Measurements from ENCODE around the gene ENDOV. TPM values are rescaled to one million over a fixed set of nuclear protein-coding genes. Genes with fewer than 3 reads are reported as not detected.

Gene ENDOV
- total RNA-seq, 4 donors from 2014 or later, result 17.1 to 47.8 (median 19.3) TPM

DNA sequence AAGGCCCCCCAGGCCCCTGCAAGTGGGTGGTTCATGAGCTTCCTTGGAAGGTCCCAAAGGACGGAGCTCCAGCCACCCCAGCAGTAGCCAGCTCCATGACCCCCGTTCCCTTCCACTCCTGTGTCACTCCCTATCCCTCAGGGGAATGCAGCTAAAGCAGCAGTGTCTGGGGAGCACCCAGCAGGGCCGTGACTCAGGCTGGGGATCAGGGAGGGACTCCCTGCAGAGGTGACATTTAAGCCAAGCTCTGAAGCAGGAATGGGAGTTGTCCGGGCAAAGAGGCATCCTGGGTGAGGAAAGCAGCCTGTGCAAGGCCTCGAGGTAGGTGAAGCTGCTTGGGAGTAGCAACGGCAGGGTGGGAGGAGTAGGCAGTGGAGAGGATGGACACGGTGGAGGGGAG lies 72.5 kb downstream of the ENDOV start:
- Histone ChIP-seq H3K36me3 (no peaks in the 10 kb centered on the region), H3K27me3 (peaks cover 66% of the 10 kb centered on the region), H3K4me1 (no peaks in the 10 kb centered on the region), H3K9me3 (no peaks in the 10 kb centered on the region), H3K27ac (no peak overlapping the region), H3K4me3 (no peak overlapping the region)
- TF ChIP-seq POLR2A (IDR thresholded peaks at IDR 0.05) (no peak), POLR2AphosphoS5 (IDR thresholded peaks at IDR 0.05) (no peak), EP300 (IDR thresholded peaks at IDR 0.05) (no peak)
- TF ChIP-seq, protein P1, sequence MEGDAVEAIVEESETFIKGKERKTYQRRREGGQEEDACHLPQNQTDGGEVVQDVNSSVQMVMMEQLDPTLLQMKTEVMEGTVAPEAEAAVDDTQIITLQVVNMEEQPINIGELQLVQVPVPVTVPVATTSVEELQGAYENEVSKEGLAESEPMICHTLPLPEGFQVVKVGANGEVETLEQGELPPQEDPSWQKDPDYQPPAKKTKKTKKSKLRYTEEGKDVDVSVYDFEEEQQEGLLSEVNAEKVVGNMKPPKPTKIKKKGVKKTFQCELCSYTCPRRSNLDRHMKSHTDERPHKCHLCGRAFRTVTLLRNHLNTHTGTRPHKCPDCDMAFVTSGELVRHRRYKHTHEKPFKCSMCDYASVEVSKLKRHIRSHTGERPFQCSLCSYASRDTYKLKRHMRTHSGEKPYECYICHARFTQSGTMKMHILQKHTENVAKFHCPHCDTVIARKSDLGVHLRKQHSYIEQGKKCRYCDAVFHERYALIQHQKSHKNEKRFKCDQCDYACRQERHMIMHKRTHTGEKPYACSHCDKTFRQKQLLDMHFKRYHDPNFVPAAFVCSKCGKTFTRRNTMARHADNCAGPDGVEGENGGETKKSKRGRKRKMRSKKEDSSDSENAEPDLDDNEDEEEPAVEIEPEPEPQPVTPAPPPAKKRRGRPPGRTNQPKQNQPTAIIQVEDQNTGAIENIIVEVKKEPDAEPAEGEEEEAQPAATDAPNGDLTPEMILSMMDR (IDR thresholded peaks at IDR 0.05), result no peak
- WGBS, result 39% methylated on average over 7 of the region's 7 CpGs
- no peak for DNase-seq (ENCODE audit: low spot score in 2 of 2)

Other genes starting within 250 kb of the ENDOV start
- gene CARD14, start 245.1 kb upstream of the ENDOV start, total RNA-seq, result 10 to 100 TPM; 32.1 to 92.5 (median 45.3) TPM
- gene SGSH, start 194.8 kb upstream of the ENDOV start, total RNA-seq, result 10 to 100 TPM; 27.0 to 79.3 (median 31.2) TPM
- 10 to 100 TPM; 14.1 to 38.9 (median 26.5) TPM for gene SLC26A11, start 194.7 kb upstream of the ENDOV start, total RNA-seq
- gene RNF213, start 154.3 kb upstream of the ENDOV start, total RNA-seq, result 100 to 1,000 TPM in 2 of 4 donors, 10 to 100 TPM in 2; 57.8 to 197 (median 94.1) TPM
- 1 to 10 TPM in 3 of 4 donors, under 1 TPM in 1; 0.72 to 4.2 (median 3.7) TPM for gene NPTX1, start 61.4 kb downstream of the ENDOV start, total RNA-seq
- 10 to 100 TPM; 45.8 to 84.6 (median 53.0) TPM for gene RPTOR, start 129.7 kb downstream of the ENDOV start, total RNA-seq

Data from suprapubic skin (tissue), 4 donors.